Glomerular visceral epithelial cell (primary cell): ENCODE measurements around the gene STC2.
"Not testable (repeated sequence)": the region's sequence is repeated elsewhere in the genome, so short reads cannot be mapped to it uniquely, and the experiment has no call there.

Source experiments
- DNase-seq: peaks from one replicate; pipeline ENCODE4 v3.0.0-alpha.2; 2016; ENCODE audit errors: extremely low spot score

The STC2 gene, protein sequence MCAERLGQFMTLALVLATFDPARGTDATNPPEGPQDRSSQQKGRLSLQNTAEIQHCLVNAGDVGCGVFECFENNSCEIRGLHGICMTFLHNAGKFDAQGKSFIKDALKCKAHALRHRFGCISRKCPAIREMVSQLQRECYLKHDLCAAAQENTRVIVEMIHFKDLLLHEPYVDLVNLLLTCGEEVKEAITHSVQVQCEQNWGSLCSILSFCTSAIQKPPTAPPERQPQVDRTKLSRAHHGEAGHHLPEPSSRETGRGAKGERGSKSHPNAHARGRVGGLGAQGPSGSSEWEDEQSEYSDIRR

DNA sequence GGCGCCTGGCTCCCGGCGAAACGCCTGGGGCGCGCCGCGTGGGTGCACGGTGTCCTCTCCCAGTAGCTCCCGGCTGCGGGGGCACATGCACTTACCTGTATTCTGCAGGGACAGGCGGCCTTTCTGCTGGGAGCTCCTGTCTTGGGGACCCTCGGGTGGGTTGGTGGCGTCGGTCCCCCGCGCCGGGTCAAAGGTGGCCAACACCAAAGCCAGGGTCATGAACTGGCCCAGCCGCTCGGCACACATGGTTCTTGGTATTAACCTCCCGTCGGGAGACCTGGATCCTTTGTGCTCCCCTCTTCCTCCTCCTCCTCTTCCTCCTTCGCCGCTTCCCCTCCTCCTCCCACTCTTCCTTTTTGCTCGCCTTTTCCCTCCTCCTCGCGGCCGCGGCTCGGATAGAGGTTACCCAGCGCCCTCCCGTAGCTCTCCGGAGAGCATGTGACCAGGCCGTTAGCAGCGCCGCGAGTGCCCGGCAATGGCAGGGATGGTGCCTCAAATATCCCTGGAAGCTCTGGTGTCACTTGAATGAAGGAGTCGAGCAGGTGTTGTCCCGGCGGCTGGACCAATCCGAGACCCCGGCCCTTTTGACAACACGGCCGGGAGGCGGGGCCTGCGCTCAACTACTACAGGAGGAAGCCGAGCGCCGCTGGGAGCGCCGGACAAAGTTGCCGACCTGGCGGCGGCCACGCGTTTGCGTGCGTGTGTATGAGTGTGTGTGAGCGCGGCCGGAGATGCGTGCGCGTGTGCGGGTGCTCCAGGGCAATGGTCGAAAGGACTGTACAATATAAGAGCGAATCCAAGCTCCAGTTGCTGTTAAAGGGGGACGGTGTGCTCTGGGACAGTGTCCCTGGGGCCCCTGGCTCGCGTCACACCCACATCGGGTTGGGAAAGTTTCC lies at the start of gene STC2:
Gene STC2 (minus strand): TSS at position 467 of the 896 bp plus-strand sequence. CDS start 221 bp downstream, at position 246.
- DNase-seq, result peak; percentile 97

DNA sequence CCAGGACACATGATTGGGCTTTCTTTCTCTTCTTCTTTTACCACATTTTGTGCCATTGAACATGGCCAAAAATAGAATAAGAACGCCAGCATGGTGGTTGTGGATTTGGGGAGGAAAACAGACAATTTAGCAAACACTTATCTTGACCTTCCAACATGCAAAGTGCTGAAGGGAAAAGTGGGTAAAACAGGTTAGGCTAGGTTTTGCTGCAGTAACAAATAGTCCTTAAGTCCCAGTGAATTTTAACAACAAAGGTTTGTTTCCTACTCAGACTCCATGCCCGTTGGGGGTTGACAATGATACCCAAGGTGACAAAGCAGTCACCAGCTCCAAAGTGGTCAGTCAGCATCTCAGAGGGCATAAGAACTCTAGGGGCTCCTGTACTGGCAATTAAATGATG lies 43.2 kb upstream of the STC2 start:
- no peak for DNase-seq

DNA sequence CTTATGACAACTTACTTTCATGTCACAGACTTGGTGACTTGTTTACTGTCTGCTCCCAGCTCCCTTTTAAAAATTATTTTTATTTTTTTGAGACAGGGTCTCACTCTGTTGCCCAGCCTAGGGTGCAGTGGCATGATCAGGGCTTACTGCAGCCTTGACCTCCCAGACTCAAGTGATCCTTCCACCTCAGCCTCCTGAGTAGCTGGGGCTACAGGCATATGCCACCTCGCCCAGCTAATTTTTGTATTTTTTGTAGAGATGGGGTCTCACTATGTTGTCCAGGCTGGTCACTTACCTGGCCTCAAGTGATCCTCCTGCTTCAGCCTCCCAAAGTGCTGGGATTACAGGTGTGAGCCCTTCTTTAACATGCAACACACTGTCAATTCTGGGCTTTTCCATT lies 35.2 kb upstream of the STC2 start:
- not testable (repeated sequence) for DNase-seq

DNA sequence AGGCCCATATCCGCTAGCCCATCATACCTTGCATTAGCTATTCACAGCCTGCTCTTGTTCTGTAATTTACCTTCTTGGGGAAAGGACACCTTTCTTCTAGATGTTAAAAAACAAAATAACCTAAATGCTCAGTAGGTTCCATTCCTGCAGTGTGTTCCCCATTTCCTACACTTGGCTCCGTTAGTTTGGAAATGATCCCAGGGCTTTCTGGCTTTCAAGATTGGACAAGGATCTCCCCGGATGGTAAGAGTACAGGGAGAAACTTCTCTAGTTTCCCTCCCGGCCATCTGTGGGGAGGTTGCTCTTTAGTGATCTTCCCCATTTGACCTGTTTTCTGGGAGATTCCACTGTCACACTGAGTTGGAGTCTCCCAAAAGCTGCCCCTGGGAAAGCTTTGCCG lies 27.3 kb upstream of the STC2 start:
- no peak for DNase-seq

DNA sequence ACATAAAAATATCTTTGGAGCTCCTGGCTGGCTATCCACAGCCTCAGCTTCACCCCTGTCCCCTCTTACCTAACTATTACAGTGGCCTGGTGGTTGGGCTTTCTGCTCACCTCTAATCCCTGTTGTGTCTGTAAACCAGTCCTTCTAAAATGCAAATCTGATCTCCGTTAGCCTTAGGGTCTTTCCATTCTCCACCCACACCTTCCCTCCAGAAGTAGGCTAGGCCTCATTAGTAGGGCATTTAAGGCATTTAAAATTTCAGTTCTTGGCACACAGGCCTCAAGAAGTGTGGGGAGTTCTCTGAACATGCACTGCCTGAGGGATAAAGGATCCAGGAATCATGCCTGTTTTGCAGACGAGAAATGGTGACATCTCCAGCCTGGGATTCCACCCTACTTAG lies 26.4 kb upstream of the STC2 start:
- no peak for DNase-seq

DNA sequence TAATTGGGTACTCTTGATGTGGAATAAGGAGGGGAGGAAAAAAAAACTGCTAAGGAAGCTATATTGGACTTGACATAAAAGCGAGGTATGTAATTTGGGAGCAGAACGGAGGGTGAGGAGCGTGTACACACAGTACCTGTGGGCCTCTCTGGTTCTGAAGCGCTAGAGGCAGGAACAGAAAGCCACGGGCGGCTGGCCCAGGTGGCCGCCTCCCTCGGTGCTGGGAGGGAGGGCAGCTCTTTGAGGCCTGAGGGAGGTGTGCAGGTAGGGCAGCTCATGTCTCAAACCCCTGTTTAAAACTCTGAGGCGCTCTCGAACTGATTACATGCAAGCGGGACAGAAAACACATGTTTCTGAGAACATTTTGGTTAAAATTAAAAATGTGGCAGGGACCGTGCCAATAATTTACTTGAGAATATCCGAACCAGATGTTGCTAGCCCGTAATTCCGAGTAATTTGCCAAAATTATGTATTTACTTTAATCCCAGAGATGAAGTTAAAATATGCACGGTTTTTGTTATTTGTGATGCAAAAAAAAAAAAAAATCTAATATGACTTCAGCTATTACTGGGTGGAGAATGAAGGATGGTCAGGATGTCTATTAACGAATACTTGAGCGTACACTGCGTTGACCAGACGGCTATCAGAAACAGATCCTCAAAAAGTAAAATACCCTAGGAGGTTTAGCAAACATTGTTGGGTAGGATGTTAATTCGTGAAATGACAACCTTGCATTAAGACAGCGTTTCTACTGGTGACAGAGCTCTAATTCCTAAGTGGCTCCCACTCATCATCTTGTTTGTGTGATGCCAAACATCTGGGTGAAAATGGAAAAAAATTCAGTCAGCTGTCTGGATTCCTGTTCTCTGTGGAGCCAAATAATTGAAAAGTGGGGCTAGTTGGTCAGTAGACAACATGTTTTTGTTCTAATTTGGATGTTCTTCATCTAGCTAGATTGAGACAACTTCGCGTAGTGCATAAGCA lies 24.4 kb upstream of the STC2 start:
- DNase-seq, result no peak

DNA sequence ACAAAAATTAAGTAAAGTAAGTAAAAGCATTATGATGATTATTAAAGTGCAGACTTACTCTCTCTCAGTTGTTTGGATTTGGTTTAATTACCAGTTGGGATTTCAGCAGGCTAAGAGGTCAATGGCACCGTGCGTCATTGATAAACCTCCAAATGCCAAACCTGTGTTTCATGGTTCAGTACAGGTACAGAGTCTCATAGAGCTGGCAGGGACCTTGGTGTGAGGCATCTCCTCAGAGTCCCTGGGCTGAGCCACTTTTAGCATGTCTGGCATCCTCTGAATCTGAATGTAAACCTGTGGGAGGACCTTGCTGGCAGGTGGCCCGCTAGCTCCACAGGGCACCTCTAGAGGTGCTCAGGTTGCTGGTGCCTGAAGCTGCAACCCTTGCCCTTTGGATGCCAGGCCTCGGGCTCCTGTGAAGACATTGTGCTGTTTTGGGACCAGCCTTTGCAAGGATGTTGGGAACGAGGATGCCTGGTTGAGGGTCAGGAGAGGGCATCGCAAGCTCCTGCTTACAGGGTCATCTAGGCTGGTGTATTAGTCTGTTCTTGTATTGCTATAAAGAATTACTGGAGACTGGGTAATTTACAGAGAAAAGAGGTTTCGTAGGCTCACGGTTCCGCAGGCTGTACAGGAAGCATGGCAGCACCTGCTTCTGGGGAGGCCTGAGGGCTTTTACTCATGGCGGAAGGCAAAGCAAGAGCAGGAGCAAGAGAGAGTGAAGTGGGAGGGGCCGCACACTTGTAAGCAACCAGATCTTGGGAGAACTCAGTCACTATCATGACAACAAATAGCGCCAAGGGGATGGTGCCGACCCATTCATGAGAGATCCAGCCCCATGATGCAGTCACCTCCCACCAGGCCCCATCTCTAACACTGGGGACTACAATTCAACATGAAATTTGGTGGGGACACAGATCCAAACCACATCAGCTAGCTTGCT lies 14.9 kb upstream of the STC2 start:
- no peak for DNase-seq

DNA sequence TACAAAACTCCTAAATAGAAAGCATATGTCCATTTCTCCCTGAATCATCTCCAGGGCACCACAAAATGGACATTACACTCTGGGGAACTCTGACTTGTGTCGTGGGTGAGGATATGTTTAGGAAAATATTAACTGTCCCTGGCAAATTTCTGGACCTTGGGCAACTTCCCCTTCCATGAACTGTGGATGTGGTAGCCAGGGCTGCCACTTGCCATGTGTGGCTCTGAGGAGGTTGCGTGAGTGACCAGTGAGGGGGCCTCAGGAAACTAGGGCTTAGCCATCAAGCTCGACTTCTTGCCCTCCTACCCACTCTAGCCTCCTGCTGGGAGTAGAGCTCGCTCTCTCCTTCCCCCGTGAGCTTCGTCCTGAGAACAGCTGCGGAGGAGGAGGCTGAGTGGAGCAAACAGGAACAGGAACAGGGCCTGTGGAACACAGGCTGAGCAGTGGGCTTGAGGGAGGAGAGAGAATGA lies 13.8 kb upstream of the STC2 start:
- DNase-seq, result no peak

DNA sequence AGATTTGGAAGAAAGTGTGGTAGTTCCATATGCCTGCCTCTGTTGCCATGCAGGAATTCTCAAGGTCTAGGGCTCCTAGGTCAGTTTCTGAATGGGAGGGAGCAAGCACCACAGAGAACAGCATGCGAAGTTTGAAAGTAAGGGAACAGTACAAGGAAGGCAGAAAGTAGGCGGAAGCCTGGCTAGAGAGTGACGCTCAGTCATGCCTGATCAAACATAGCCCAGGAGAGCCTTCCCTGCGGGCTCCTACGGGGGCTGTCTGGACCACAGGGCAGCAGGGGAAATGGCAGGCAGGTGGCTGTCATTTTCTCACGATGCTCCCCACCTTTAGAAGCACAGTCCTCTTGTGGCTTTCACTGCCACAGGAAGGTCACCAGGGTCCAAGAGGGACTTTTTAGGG lies 12.8 kb upstream of the STC2 start:
- no peak for DNase-seq

DNA sequence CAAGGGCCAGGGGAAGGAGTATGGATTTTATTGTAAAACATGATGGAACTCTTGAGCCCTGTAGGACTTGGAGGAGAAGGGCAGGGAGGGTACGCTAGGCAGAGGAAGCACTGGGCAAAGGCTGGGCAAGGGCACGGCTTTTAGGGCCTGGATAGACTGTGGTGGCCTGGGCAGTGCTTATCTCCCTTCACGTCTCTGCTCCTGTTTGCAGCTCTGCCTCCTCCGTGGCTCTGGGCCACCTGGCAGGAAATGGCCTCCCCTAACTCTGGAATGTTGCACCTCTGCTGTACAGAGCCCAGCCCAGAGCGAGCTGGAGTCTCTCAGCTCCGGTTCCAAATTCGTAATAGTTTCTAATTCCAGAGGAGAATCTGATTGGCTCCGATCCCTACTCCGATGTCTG lies 12.2 kb upstream of the STC2 start:
- no peak for DNase-seq

DNA sequence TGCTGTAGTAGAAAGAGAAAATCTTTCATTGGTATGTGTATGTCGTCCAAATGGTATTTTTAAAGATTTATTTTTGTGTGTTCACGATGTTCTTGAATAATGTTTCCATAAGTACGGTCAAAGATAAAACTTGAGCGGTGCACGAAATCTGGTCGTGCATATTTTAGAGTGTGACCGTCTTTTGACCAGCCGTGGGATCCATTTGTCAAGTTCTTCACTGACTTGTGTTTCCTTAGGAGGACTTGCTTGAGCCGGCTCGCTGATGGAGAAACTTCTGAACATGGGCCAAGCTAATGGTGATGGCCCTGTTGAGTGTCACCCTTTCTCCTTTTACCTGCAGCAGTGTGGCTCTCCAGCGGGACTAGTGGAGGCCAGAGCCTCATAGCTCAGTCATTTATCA lies 11.1 kb upstream of the STC2 start:
- no peak for DNase-seq

DNA sequence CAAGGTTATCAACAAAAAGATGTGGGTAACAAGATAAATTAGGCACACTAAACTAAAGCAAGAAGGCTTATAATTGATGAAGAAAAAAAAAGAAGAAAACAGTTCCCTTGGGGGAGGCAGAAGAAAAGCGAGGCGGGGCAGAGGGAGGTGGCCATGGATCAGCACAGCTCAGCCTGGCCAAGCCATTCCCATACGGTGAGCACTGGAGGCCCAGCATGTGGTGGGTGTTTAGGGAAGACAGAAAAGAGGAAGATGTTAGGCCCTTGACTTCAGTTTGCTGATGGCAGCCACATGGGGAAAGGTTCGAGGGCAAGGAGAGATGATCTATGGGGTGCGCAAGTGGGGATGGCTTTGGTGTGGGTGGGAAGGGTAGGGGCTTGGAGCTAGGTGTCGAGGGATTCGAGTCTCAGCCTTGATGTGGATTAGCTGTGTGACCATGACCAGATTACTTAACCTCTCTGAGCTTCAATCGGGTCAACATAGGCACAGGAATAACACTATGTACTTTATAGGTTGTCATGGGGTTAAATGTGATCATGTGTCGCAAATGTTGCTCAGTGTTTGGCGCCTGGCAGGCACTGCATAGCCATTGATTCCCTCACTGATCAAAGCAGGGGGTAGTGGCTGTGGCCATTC lies 10.3 kb upstream of the STC2 start:
- DNase-seq, result no peak

DNA sequence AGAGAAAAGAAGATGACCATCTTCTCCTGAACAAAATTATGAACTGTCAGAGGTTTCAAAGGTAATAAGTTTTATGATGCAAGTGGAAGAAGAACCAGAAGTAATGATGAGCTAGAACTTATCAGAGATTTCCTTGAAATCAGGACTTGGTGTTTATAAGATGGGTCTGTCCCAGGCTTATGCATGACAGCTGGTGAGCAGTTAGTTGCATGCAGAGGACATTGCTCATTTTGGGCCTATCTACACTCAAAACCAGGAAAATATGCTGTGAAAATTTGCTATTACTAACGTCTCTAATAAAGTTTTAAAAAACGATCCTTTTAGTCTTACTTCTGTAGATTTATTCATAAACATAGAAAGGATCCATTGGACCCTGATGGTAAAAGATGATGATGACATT lies 6.6 kb upstream of the STC2 start:
- DNase-seq, result no peak

DNA sequence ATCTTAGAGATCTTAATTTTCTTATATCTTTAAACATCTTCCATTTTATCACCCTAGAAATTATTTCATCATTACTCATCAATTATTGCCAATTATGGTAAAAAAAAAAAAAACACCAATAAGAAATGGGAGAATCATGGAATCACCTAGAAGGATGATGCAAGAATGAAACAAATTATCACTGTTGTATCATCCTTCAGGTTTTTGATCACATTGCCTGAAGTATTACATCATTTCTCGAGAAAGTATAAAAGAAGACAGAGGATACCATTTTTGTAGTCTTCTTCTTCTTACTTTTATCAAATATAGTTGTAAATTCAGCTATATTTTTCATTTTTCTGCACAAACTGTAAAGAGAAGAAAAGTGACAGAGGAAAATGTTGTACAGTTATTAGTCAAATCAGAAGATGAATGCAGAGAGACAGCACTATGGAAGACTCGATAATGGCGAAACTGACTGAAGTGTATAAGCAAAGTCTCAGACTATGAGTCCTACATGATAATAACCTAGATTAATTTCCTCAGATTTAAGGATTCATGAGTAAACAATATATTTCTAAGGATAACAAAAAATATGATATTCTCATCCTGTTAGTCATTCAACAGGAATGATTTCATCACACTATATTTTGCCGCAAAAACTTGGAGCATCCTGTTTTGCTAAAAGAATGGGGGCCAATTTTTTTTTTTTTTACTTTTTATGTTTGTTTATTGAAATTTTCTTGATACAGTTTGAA lies 5.9 kb upstream of the STC2 start:
- DNase-seq, result no peak

DNA sequence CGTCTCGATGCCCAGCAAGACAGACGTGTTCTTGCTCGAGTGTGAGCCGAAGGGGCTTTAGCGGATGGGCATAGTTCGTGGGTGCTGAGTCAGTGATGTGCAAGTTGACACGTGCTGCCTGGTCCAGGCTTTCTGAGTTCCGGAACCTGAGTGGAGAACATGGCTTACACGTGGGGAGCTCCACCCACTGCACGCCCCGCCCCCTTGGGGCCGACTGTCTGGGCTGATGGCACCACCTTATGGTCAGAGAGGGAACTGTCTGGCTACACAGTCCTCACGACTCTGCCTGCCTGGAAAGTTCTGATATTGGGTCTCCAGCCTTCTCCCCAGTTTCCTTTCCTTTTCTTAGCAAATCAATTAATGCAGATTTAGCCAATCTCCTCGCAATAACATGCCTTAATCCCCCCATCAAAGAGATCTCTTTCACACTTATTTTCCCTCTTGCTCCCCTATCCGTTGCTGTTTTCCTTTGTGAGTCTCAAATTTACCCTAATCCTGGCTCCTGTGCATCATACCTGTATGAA lies 3.8 kb upstream of the STC2 start:
- DNase-seq, result peak; percentile 81

DNA sequence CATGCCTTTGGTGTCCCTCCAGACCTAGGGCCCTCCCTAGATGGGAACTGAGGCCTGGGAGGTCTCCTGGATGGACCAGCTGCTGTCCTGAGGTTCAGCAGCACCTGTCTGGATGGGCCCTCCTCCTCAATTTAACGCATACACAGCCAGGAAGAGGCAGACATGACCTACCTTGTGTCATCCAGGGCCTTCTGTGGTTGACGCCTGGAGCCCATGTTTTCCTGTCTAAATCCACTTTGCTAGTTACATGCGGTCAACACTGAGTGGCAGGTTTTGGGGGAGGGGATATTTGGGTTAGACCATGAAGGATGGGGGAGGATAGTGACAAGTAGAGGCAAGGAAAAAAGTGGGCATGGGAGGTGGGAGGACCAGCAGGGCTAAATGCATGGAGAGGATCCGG lies 3.1 kb upstream of the STC2 start:
- no peak for DNase-seq

DNA sequence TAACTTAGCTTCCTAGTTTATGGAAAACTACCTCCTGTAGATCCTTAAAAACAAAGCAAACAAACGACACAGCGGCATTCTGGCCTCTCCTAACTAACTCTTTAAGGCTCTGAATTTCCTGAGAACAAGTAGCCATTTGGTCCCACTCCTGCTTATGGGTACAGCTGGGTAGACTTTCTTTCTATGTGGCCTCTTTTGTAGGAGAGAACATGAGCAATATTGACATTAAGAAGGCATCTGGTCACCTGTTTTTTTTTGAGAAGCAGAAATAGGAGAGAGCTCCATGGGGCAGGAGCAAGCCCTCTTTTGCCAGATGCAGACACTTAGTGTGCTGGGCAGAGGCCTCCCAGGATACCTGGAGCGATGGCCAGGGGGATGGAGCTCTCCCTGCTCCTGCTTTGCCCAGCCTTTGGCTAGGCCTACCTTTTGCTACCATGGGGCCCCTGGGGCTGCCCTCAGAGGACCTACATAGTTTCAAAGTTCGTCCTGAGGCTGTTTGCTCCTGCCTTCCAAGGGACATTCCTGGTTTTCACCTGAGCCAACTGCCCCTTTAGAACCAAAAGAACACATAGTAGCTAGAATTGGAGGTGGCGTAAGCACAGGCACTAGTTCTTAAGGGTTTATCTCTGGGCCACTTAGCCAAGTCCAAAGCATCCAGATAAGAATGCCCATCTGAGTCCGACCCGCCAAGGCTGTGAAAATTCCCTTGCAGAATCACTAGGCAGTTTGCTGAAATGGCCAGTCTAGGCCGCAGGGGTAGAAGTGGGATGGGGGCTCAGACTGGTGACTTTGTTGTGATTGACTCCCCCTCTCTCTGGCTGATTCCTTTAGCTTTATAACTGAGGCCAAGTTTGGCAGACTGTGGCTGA lies 2.4 kb upstream of the STC2 start:
- DNase-seq, result no peak
